ENCODE results near the gene MTOR.

Gene MTOR

GRCh38 chr1:11216074-11216473 lies 46.3 kb downstream of the MTOR start:
- no peak for DNase-seq (ENCODE audit: low read depth, low spot score)

- DNase-seq (ENCODE audit: low read depth, low spot score) = no peak
Measured at GRCh38 chr1:11215381-11216005, 46.9 kb downstream of the MTOR start.

GRCh38 chr1:11214698-11215380 lies 47.5 kb downstream of the MTOR start:
- DNase-seq (ENCODE audit: low read depth, low spot score) = no peak

- no peak for DNase-seq (ENCODE audit: low read depth, low spot score)
Measured at GRCh38 chr1:11211925-11212587, 50.3 kb downstream of the MTOR start.

GRCh38 chr1:11211461-11211860 lies 50.9 kb downstream of the MTOR start:
- DNase-seq (ENCODE audit: low read depth, low spot score) = no peak

GRCh38 chr1:11207898-11208611 lies 54.3 kb downstream of the MTOR start:
- DNase-seq (ENCODE audit: low read depth, low spot score) = no peak

GRCh38 chr1:11204396-11205190 lies 57.8 kb downstream of the MTOR start:
- DNase-seq (ENCODE audit: low read depth, low spot score) = no peak

GRCh38 chr1:11198851-11199594 lies 63.3 kb downstream of the MTOR start:
- DNase-seq (ENCODE audit: low read depth, low spot score) = no peak

GRCh38 chr1:11198257-11198656 lies 64.1 kb downstream of the MTOR start:
- no peak for DNase-seq (ENCODE audit: low read depth, low spot score)

- no peak for DNase-seq (ENCODE audit: low read depth, low spot score)
Measured at GRCh38 chr1:11197359-11197758, 65.0 kb downstream of the MTOR start.

GRCh38 chr1:11196945-11197344 lies 65.4 kb downstream of the MTOR start:
- DNase-seq (ENCODE audit: low read depth, low spot score) = no peak

GRCh38 chr1:11194407-11195176 lies 67.8 kb downstream of the MTOR start:
- DNase-seq (ENCODE audit: low read depth, low spot score) = no peak

GRCh38 chr1:11193376-11193775 lies 69.0 kb downstream of the MTOR start:
- DNase-seq (ENCODE audit: low read depth, low spot score) = no peak

- DNase-seq (ENCODE audit: low read depth, low spot score) = no peak
Measured at GRCh38 chr1:11188858-11189451, 73.4 kb downstream of the MTOR start, which contains the start of gene ANGPTL7. Gene ANGPTL7, plus strand, starts transcription at chr1:11189355. Its CDS starts 225 bp downstream, at chr1:11189580.

GRCh38 chr1:11188381-11188780 lies 74.0 kb downstream of the MTOR start:
- DNase-seq (ENCODE audit: low read depth, low spot score) = no peak

- no peak for DNase-seq (ENCODE audit: low read depth, low spot score)
Measured at GRCh38 chr1:11187931-11188330, 74.4 kb downstream of the MTOR start.

- no peak for DNase-seq (ENCODE audit: low read depth, low spot score)
Measured at GRCh38 chr1:11187494-11187893, 74.9 kb downstream of the MTOR start.

- no peak for DNase-seq (ENCODE audit: low read depth, low spot score)
Measured at GRCh38 chr1:11187000-11187399, 75.4 kb downstream of the MTOR start.

- no peak for DNase-seq (ENCODE audit: low read depth, low spot score)
Measured at GRCh38 chr1:11184973-11185372, 77.4 kb downstream of the MTOR start.

GRCh38 chr1:11182884-11183283 lies 79.5 kb downstream of the MTOR start:
- no peak for DNase-seq (ENCODE audit: low read depth, low spot score)

Measured in activated naive CD8-positive, alpha-beta T cell treated with anti-CD3 and anti-CD28 coated beads, Interleukin-2, amount 50 U/mL, for 16 hours (primary cell).